Ureter (tissue), 1 donor: Measurements from ENCODE around the gene TLR7. TPM values are rescaled to one million over a fixed set of nuclear protein-coding genes. Genes with fewer than 3 reads are reported as not detected.

Experiments used
- DNase-seq: peaks from one replicate; pipeline ENCODE4 v3.0.0-alpha.2; 2020; ENCODE audit warnings: low spot score
- total RNA-seq: library from RNA; stranded (reverse); gene quantifications from one replicate; pipeline ENCODE4 v1.2.4, GENCODE V29; 2023
- donor health status: DM: yes; HTN: yes; CAD: no.

The TLR7 gene
- total RNA-seq, 1 donor from 2014 or later, result 1.0 TPM

- no peak for DNase-seq
Observed at GRCh38 chrX:12930150-12930549, 63.3 kb downstream of the TLR7 start.

GRCh38 chrX:12932244-12932643 is 65.4 kb downstream of the TLR7 start:
- no peak for DNase-seq

DNA sequence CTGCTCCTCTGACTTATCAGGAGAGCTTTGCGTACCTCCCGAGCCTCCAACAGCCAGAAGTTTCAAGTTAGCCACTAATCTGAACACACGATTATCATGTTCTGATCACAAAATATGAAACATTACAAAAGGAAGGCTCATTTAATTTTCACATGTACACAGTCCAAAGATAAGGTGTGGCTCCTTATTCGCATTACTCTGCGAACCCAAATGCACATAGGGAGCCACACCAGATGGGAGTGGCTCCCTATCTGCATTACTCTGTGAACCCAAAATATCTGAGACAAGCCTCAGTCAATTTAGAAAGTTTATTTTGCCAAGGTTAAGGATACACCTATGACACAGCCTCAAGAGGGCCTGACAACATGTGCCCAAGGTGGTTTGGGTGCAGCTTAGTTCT is 68.0 kb downstream of the TLR7 start:
- no peak for DNase-seq

DNA sequence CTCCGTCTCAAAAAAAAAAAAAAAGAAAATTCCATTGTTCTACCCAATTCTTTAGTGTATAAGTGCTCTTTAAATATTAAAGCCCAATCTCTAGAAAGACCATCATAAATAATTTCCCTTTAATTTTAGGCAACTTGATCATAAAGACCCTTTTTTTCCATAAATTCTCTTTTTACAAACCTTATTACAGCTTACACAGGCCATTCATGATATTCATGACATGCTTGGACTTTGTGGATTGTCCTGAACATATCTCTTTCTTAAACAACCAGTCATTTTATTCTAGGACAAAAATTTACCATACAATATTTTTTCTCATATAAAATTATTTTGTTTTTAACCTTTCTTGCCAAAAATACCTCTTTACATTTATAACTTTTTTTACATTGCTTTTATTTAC is 70.1 kb downstream of the TLR7 start:
- no peak for DNase-seq

Other genes with a start within 250 kb of the TLR7 start
- 48.2 TPM for gene PRPS2, start 75.7 kb upstream of the TLR7 start, total RNA-seq
- gene TLR8, start 39.5 kb downstream of the TLR7 start, total RNA-seq, result 0.89 TPM
- 3,112 TPM for gene TMSB4X, start 108.0 kb downstream of the TLR7 start, total RNA-seq
- 0.26 TPM for gene FAM9C, start 177.5 kb downstream of the TLR7 start, total RNA-seq